Measurements from ENCODE around the gene HMOX1.

- TF ChIP-seq CTCF (IDR thresholded peaks at IDR 0.05) = no peak
- TF ChIP-seq POLR2A (IDR thresholded peaks at IDR 0.05) = no peak
These were observed 48.6 kb upstream of the HMOX1 start for GRCh38 chr22:35332278-35332677.
